ENCODE measurements around the gene DDT.

- TF ChIP-seq POLR2AphosphoS5 (IDR thresholded peaks at IDR 0.05; ENCODE audit: low read depth, low read length) (no peak), POLR2A (IDR thresholded peaks at IDR 0.05; ENCODE audit: low read depth, low read length) (no peak)
Measured at GRCh38 chr22:24002851-24003250, 28.6 kb upstream of the DDT start.
